Measurements from ENCODE around the gene GLIS1. TPM values are rescaled to one million over a fixed set of nuclear protein-coding genes. Genes with fewer than 3 reads are reported as not detected.

The GLIS1 gene
- total and polyA plus RNA-seq, 12 donors = 0.06 to 0.10 (median 0.09) TPM; not detected in 7

DNA sequence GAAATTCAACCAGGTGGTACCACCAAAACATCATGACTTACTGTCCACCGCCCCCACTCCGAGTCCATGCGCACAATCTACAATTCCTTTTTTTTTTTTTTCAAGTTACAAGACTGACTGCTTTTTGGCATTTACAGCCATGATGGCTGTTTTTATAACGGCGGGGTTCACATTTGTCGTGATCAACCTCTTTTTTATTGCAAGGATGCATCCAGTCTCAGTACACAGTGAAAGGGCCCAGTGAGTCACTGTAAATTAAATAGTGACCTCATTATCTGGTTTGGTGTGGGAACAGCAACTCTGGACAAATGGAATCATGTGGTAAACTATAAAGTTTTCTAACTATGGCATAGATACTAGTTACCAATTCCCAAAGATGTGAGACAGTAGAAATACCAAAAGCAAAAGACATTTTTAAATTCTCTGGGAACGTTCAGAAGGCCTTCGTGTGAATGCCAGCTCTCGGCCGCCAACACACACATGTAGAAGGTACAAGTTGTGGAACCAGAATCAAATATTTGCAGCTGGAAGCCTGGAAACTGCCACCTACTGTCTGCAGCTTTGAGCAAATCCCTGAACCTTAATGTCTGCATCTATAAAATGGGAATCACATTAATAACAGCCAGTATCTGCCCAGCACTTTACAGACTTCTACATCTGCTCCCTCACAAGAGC lies 4.9 kb downstream of the GLIS1 start:
- no peak overlapping the region for H3K27ac ChIP-seq
- no peaks in the 10 kb centered on the region for H3K36me3 ChIP-seq
- peaks cover 0 to 67% (median 33%) of the 10 kb centered on the region in 7 donors for H3K27me3 ChIP-seq
- no peaks in the 10 kb centered on the region for H3K9me3 ChIP-seq
- DNase-seq (no peak), ATAC-seq (no peak)
- peaks cover 7 to 14% (median 11%) of the 10 kb centered on the region in 9 donors for H3K4me1 ChIP-seq
- no peak overlapping the region for H3K4me3 ChIP-seq
- TF ChIP-seq, protein P1, sequence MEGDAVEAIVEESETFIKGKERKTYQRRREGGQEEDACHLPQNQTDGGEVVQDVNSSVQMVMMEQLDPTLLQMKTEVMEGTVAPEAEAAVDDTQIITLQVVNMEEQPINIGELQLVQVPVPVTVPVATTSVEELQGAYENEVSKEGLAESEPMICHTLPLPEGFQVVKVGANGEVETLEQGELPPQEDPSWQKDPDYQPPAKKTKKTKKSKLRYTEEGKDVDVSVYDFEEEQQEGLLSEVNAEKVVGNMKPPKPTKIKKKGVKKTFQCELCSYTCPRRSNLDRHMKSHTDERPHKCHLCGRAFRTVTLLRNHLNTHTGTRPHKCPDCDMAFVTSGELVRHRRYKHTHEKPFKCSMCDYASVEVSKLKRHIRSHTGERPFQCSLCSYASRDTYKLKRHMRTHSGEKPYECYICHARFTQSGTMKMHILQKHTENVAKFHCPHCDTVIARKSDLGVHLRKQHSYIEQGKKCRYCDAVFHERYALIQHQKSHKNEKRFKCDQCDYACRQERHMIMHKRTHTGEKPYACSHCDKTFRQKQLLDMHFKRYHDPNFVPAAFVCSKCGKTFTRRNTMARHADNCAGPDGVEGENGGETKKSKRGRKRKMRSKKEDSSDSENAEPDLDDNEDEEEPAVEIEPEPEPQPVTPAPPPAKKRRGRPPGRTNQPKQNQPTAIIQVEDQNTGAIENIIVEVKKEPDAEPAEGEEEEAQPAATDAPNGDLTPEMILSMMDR (IDR thresholded peaks at IDR 0.05) = no peak
- intact Hi-C loops (cut with DNase I) = no loop called here
- 91 to 94% methylated on average over 10 of the region's 10 CpGs for WGBS, 2 donors

DNA sequence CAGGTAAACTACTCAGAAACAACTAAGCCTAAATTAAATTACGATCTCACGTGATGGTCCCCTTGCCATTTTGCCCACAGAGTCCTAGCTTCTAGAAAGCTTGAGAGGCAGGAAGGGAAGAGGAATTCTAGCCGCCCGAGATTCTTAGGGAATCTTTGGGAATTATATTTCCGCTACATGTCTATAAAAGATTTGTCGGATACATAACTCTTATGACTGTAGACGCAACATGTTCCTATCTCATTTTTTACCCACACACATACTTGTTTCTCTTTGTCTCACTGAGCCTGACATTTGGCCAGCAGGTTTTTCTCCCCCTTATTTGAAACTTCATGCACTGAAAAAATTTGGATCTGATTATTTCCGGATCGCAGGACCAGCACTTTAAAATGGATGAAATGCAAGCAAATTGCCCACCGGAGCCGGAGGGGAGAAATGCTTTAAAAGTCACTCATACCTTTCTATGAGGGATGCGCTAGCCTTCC lies 5.5 kb downstream of the GLIS1 start:
- Histone ChIP-seq H3K27me3 (peaks cover 0 to 62% (median 28%) of the 10 kb centered on the region in 7 donors), H3K4me3 (no peak overlapping the region), H3K27ac (no peak overlapping the region), H3K36me3 (no peaks in the 10 kb centered on the region), H3K4me1 (peaks cover 7 to 11% (median 8%) of the 10 kb centered on the region in 9 donors), H3K9me3 (no peaks in the 10 kb centered on the region)
- DNase-seq (no peak), ATAC-seq (no peak)
- TF ChIP-seq, protein P1 (IDR thresholded peaks at IDR 0.05) = no peak
- intact Hi-C loops (cut with DNase I) = no loop called here
- WGBS, 2 donors = 90 to 91% methylated on average over 12 of the region's 12 CpGs

DNA sequence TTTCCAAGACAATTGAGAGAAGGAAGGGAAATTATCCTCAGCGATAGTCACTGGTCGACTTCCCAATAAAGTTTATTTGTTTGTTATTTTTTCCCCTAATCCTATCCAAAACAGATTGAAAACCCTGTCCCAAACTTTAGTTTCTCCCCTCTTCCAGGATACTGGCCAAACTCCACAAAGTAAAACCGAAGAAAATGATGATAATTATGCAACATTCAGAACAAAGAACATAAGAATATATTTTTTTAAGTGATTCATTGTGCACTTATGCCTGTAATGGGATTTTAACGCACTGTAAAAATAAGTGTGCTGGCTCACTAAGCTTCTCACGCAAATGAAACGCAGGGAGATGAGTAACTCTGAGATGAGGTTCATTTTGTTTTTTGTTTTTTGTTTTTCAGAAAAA lies 6.0 kb downstream of the GLIS1 start:
- H3K4me1 ChIP-seq = peaks cover 1 to 5% (median 3%) of the 10 kb centered on the region in 9 donors
- intact Hi-C loops (cut with DNase I) = no loop called here
- no peaks in the 10 kb centered on the region for H3K36me3 ChIP-seq
- WGBS, 2 donors = 64 to 66% methylated on average over 6 of the region's 6 CpGs
- H3K4me3 ChIP-seq = no peak overlapping the region
- peaks cover 0 to 57% (median 22%) of the 10 kb centered on the region in 7 donors for H3K27me3 ChIP-seq
- no peaks in the 10 kb centered on the region for H3K9me3 ChIP-seq
- TF ChIP-seq, protein P1 (IDR thresholded peaks at IDR 0.05) = no peak
- no peak for ATAC-seq
- no peak for DNase-seq
- no peak overlapping the region for H3K27ac ChIP-seq

DNA sequence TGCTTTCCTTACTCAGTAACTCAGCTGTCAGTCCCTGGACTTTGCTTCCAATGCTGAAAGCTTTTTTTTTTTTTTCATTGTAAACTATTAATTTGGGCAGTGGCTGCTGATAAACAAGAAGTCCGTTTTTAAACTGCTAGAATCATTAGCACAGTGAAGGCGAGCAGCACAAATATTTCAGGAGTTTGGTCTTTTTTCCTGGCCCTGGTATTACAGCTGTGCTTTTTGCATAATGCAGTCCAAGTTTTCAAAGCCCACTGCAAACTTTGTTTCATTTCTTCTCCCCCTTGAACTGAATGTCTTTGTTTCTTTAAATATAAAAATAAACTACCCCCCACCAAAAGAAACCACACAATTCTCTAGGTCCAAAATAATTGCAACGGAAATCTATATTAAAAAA lies 6.6 kb downstream of the GLIS1 start:
- ATAC-seq = no peak
- Histone ChIP-seq H3K27me3 (peaks cover 0 to 52% (median 17%) of the 10 kb centered on the region in 7 donors), H3K4me3 (no peak overlapping the region), H3K9me3 (no peaks in the 10 kb centered on the region), H3K4me1 (peaks cover 0 to under 1% (median 0%) of the 10 kb centered on the region in 9 donors), H3K27ac (no peak overlapping the region), H3K36me3 (no peaks in the 10 kb centered on the region)
- intact Hi-C loops (cut with DNase I) = no loop called here
- DNase-seq = no peak
- TF ChIP-seq, protein P1 (IDR thresholded peaks at IDR 0.05) = no peak
- 50% methylated on average over 3 of the region's 3 CpGs for WGBS, 2 donors
